ENCODE measurements around the gene CD44. TPM values are rescaled to one million over a fixed set of nuclear protein-coding genes. Genes with fewer than 3 reads are reported as not detected.

The CD44 gene
- total RNA-seq, 1 experiment from 2014 or later: 6.1 TPM

GRCh38 chr11:35239471-35240075 lies 100.6 kb downstream of the CD44 start:
- Histone ChIP-seq H3K79me2 (ENCODE audit: insufficient read depth, low read length) (no peaks in the 10 kb centered on the region), H3K56ac (ENCODE audit: insufficient read length, low read depth, low read length) (no peak overlapping the region), H3K4me1 (ENCODE audit: insufficient read depth, low read length) (peaks cover 1% of the 10 kb centered on the region; the same call in 1 of the 2 replicates), H3K14ac (ENCODE audit: insufficient read depth, low read length) (no peak overlapping the region), H3K9ac (ENCODE audit: extremely low read depth, insufficient read length, low read length) (no peak overlapping the region), H3K23ac (ENCODE audit: insufficient read length, low read depth, low read length) (no peak overlapping the region), H2BK5ac (ENCODE audit: insufficient read length, low read length) (no peak overlapping the region), H4K20me1 (ENCODE audit: control insufficient read depth, insufficient read depth, insufficient read length) (no peaks in the 10 kb centered on the region), H3K18ac (ENCODE audit: insufficient read length, low read depth, low read length) (no peak overlapping the region), H3T11ph (ENCODE audit: low read length) (no peak overlapping the region), H3K27ac (ENCODE audit: insufficient read length, low read depth, low read length) (no peak overlapping the region), H2BK20ac (ENCODE audit: low read depth, low read length, poor library complexity, severe bottlenecking) (no peak overlapping the region), H3K27me3 (ENCODE audit: insufficient read depth, low read length) (no peaks in the 10 kb centered on the region), H3K4ac (ENCODE audit: low read depth, low read length) (no peak overlapping the region), H3K9me3 (ENCODE audit: control insufficient read depth, low read depth, low read length) (no peaks in the 10 kb centered on the region), H4K5ac (ENCODE audit: insufficient read length, low read depth, low read length) (no peak overlapping the region), H2BK15ac (ENCODE audit: low read depth, low read length) (no peak overlapping the region), H3K23me2 (ENCODE audit: insufficient read length, low read depth, low read length, poor library complexity, severe bottlenecking) (no peaks in the 10 kb centered on the region), H3K4me2 (ENCODE audit: insufficient read depth, insufficient read length, low read length) (no peak overlapping the region), H2AFZ (ENCODE audit: low read length) (no peak overlapping the region), H3K79me1 (ENCODE audit: insufficient read depth, low read depth, low read length, poor library complexity, severe bottlenecking) (no peaks in the 10 kb centered on the region), H2BK120ac (ENCODE audit: low read depth, low read length, poor library complexity, severe bottlenecking) (no peak overlapping the region), H2BK12ac (ENCODE audit: insufficient read length, low read depth, low read length) (no peak overlapping the region), H4K91ac (ENCODE audit: insufficient read length, low read depth, low read length) (no peak overlapping the region), H4K8ac (replicated peaks; ENCODE audit: insufficient read length, low read depth, low read length) (no peak overlapping the region), H2AK5ac (ENCODE audit: insufficient read length, low read length) (no peak overlapping the region)
- DNase-seq: no peak
- WGBS (ENCODE audit: extremely low coverage, insufficient read length, low lambda C conversion rate): no CpG with 5 or more reads among the region's 4 CpGs
- H3K27ac Mint-ChIP-seq: no peak overlapping the region
- TF ChIP-seq CTCF (conservative IDR thresholded peaks at IDR 0.05): no peak
- 0 out of 7 replicates have a peak, but pooled peaks cover 0 to 4% (median 0%) of the 10 kb centered on the region in 3 experiments for H3K36me3 Mint-ChIP-seq (ENCODE audit: insufficient read depth in 1 of 3, low read depth in 3 of 3)
- no peaks in the 10 kb centered on the region for H3K9me3 Mint-ChIP-seq
- no peaks in the 10 kb centered on the region; the same call in 1 of the 2 replicates for H3K27me3 Mint-ChIP-seq (ENCODE audit: low read depth)
- peaks cover 14 to 17% of the 10 kb centered on the region in 2 experiments for H3K4me1 Mint-ChIP-seq
- no peak overlapping the region for H3K4me3 Mint-ChIP-seq
